K562 (cell line): Measurements from ENCODE around the gene HNRNPA2B1. TPM values are rescaled to one million over a fixed set of nuclear protein-coding genes. Genes with fewer than 3 reads are reported as not detected.

Experiments used
- ATAC-seq: fragments of 200-7000 bp; cut with Tn5 transposase; 3 replicates; pipeline ENCODE4 v1.9.1; 2020; ENCODE audit warnings: moderate library complexity
- BruUV-seq: library from RNA; stranded (reverse); fragments of 400-500 nt; replicated peaks from 2 replicates; lab custom pipeline; 2021; lab: Mats Ljungman, UMichigan
- CTCF ChIA-PET: fragments of 300-600 bp; formaldehyde crosslinking; extraction: SDS; loops from one replicate; lab custom pipeline; 2021; ENCODE audit warnings: low intra/inter-chr PET ratio; lab: Yijun Ruan, JAX
- POLR2A ChIA-PET: fragments of 300-600, 350-650 bp; sonication (Branson Sonifier 250); formaldehyde crosslinking; extraction: SDS; loops from one replicate; lab custom pipeline; 2021; ENCODE audit warnings: antibody characterized with exemption, inconsistent platforms; lab: Yijun Ruan, JAX
- DNase-seq, 4 experiments: peaks; one replicate each; pipeline versions ENCODE4 v3.0.0 to v3.0.0-alpha.2; 2011 to 2018; ENCODE audit warnings: low spot score in 3 of 4, mixed read lengths in 3 of 4; ENCODE audit errors: extremely low read depth in 1 of 4
- FAIRE-seq: peaks from 2 replicates; lab custom pipeline; 2011; peaks lifted over from hg19 to GRCh38; lab: Jason Lieb, UNC
- H2AFZ ChIP-seq: 2 replicates; pipeline ENCODE4 v1.6.0; 2011; ENCODE audit warnings: low read depth, low read length, control low read depth, inconsistent platforms
- H3K27ac ChIP-seq: fragments of 200-600 bp; 3 replicates; pipeline ENCODE4 v1.8.0; 2011; ENCODE audit warnings: low read depth, mild to moderate bottlenecking, control low read depth, inconsistent platforms, low read length, moderate library complexity, mixed read lengths; ENCODE audit errors: extremely low read depth
- H3K27me3 ChIP-seq, 2 experiments: fragments of 300-600 bp in 1 of 2; 2 replicates in 1 of 2; 3 replicates in 1 of 2; pipeline versions ENCODE4 v1.6.0 to v1.8.0; 2011; ENCODE audit warnings: inconsistent platforms in 2 of 2, low read length in 2 of 2, mild to moderate bottlenecking in 1 of 2, mixed read lengths in 1 of 2, moderate library complexity in 1 of 2; ENCODE audit not compliant: control insufficient read depth in 2 of 2, insufficient read depth in 2 of 2
- H3K36me3 ChIP-seq: fragments of 300-600 bp; 3 replicates; pipeline ENCODE4 v1.8.0; 2011; ENCODE audit warnings: mild to moderate bottlenecking, low read length, inconsistent platforms; ENCODE audit not compliant: control insufficient read depth, insufficient read depth
- H3K4me1 ChIP-seq, 2 experiments: fragments of 200-600 bp in 1 of 2; replicated peaks in 1 of 2; 2 replicates in 1 of 2; 3 replicates in 1 of 2; pipeline versions ENCODE4 v1.5.1 to v1.8.0; 2011; ENCODE audit warnings: inconsistent platforms in 2 of 2, low read length in 2 of 2, mild to moderate bottlenecking in 1 of 2, mixed read lengths in 1 of 2, moderate library complexity in 1 of 2; ENCODE audit not compliant: control insufficient read depth in 2 of 2, insufficient read depth in 2 of 2
- H3K4me2 ChIP-seq: 2 replicates; pipeline ENCODE4 v1.6.1; 2011; ENCODE audit warnings: low read length, control low read depth, inconsistent platforms, mixed read lengths; ENCODE audit not compliant: insufficient read depth
- H3K4me3 ChIP-seq: fragments of 200-600 bp; sonication (generic), shearing (Covaris generic); 2 replicates; pipeline ENCODE4 v1.5.1; 2016; ENCODE audit warnings: control low read depth, inconsistent platforms
- H3K79me2 ChIP-seq: fragments of 200-600 bp; 3 replicates; pipeline ENCODE4 v1.8.0; 2011; ENCODE audit warnings: low read length, inconsistent platforms; ENCODE audit not compliant: control insufficient read depth, insufficient read depth
- H3K9ac ChIP-seq, 2 experiments: 2 replicates each; pipeline versions ENCODE4 v1.6.0 to v1.6.1; 2011; ENCODE audit warnings: low read depth in 2 of 2, low read length in 2 of 2, control low read depth in 1 of 2, inconsistent platforms in 1 of 2, mild to moderate bottlenecking in 1 of 2, mixed read lengths in 1 of 2; ENCODE audit not compliant: insufficient read depth in 1 of 2
- H3K9me1 ChIP-seq: one replicate; pipeline ENCODE4 v1.6.0; 2011; ENCODE audit warnings: inconsistent platforms, mild to moderate bottlenecking, low read length, moderate library complexity; ENCODE audit not compliant: control insufficient read depth, insufficient read depth
- H3K9me3 ChIP-seq: replicated peaks from 2 replicates; pipeline ENCODE4 v1.5.1; 2011; ENCODE audit warnings: low read depth, low read length, inconsistent platforms; ENCODE audit not compliant: control insufficient read depth, insufficient read depth
- H4K20me1 ChIP-seq: replicated peaks from 2 replicates; pipeline ENCODE4 v1.6.1; 2011; ENCODE audit warnings: low read length, inconsistent platforms, mixed read lengths; ENCODE audit not compliant: control insufficient read depth, insufficient read depth
- GMEB1 ChIP-seq: fragments of 250-450 bp; sonication (Bioruptor Pico); IDR thresholded peaks from 2 replicates; pipeline ENCODE4 v1.4.0; 2020; ENCODE audit warnings: mild to moderate bottlenecking
- KLF13 ChIP-seq: fragments of 450-650 bp; IDR thresholded peaks from 2 replicates; pipeline ENCODE4 v1.6.1; 2016; ENCODE audit warnings: missing genetic modification characterization, low read depth, mild to moderate bottlenecking, missing compliant biosample characterization, moderate library complexity, borderline replicate concordance
- LEF1 ChIP-seq: fragments of 450-650 bp; IDR thresholded peaks from 2 replicates; pipeline ENCODE4 v1.6.1; 2016; ENCODE audit warnings: mild to moderate bottlenecking
- NCOA4 ChIP-seq: fragments of 450-650 bp; IDR thresholded peaks from 2 replicates; pipeline ENCODE4 v1.6.1; 2018; ENCODE audit warnings: mild to moderate bottlenecking; ENCODE audit not compliant: partially characterized antibody
- RBM14 ChIP-seq: fragments of 200-400 bp; formaldehyde crosslinking; IDR thresholded peaks from 2 replicates; pipeline ENCODE4 v1.6.1; 2018; ENCODE audit warnings: low read depth, mild to moderate bottlenecking, low read length, moderate library complexity, borderline replicate concordance; ENCODE audit not compliant: insufficient read depth
- ZNF12 ChIP-seq: sonication (generic); formaldehyde crosslinking; IDR thresholded peaks from 2 replicates; pipeline ENCODE4 v1.4.0; 2020; ENCODE audit warnings: mild to moderate bottlenecking, missing genetic modification reagents
- ZNF3 ChIP-seq: fragments of 250-450 bp; sonication (Bioruptor Pico); IDR thresholded peaks from 2 replicates; pipeline ENCODE4 v1.5.0; 2021; ENCODE audit warnings: mild to moderate bottlenecking, moderate library complexity
- ZNF583 ChIP-seq: fragments of 250-450 bp; sonication (Bioruptor Pico); IDR thresholded peaks from 2 replicates; pipeline ENCODE4 v1.4.0; 2020
- ZNF778 ChIP-seq: fragments of 450-650 bp; formaldehyde crosslinking; IDR thresholded peaks from 2 replicates; pipeline ENCODE4 v1.4.0; 2020; ENCODE audit warnings: mild to moderate bottlenecking, moderate library complexity
- WGBS: fragments of 100-300 bp; shearing (Covaris generic); methylation state at CpG from one replicate; pipeline ENCODE4 v1.1.6; 2016; ENCODE audit warnings: low coverage, mixed read lengths; ENCODE audit not compliant: insufficient coverage; ENCODE audit errors: missing lambda C conversion rate; 5-methylcytosine and 5-hydroxymethylcytosine counted together
- in situ Hi-C: fragments of 300-500 bp; cut with MboI; formaldehyde crosslinking; loops from 4 replicates; pipeline ENCODE4 v1.15.0; 2018; ENCODE audit warnings: inconsistent platforms, mixed read lengths
- intact Hi-C: fragments of 100-400 bp; cut with micrococcal nuclease; formaldehyde crosslinking; loops from 2 replicates; pipeline ENCODE4 v1.14.2; 2022
- polyA plus RNA-seq, 8 experiments: library from polyadenylated mRNA; depleted of rRNA in 4 of 8; stranded (reverse) in 5 of 8; unstranded in 3 of 8; fragments of >200 nt; fragmentation: Nextera tagmentation in 2 of 8; fragmentation: Illumina TruSeq in 1 of 8; extraction: Ambion mirVana in 2 of 8; extraction: Trizol in 1 of 8; gene quantifications; 2 replicates each; pipeline versions ENCODE4 v1.2.1 to v1.2.3, GENCODE V29; 2011 to 2014; ENCODE audit warnings: inconsistent platforms in 1 of 8, missing spikeins in 1 of 8
- total RNA-seq, 7 experiments: library from RNA; depleted of rRNA in 6 of 7; stranded (reverse); fragments of >200 nt in 6 of 7; fragmentation: Illumina TruSeq in 2 of 7; extraction: Trizol in 2 of 7; gene quantifications; 2 replicates each; pipeline versions ENCODE4 v1.2.1 to v1.2.3, GENCODE V29; 2011 to 2021; ENCODE audit warnings: low replicate concordance in 1 of 7

Gene HNRNPA2B1
- total and polyA plus RNA-seq, 9 of the 15 experiments (the other 6 are each of a cell fraction or from before 2014, with no cell fraction given): 630 to 1,989 (median 865) TPM

DNA sequence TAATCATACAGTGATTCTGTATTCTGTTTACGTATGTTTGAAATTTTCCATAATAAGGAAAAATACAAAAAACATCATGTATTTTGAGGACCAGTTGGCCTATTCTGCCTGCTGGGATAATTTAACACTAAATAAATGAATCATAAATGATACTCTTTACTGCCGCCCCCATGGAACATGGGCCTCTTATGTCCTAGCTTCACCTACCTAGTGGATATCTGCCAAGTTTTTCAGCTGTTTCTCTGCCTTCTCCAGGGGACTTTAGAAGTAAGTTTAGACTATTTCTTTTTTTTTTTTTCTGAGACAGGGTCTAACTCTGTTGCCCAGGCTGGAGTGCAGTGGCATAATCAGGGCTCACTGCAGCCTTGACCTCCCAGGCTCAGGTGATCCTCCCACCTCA, 38.1 kb downstream of the HNRNPA2B1 start:
- H3K9me1 ChIP-seq: no peaks in the 10 kb centered on the region
- H3K4me2 ChIP-seq: no peak overlapping the region
- H3K36me3 ChIP-seq: no peaks in the 10 kb centered on the region
- CTCF ChIA-PET: no interaction called here
- H3K9ac ChIP-seq: no peak overlapping the region
- WGBS: 86% methylated on average over 2 of the region's 2 CpGs
- H3K4me1 ChIP-seq: peaks cover 14 to 21% of the 10 kb centered on the region in 2 experiments; a peak in 4 of 5 replicates
- ATAC-seq: no peak
- no peak overlapping the region for H2AFZ ChIP-seq
- H3K27me3 ChIP-seq: no peaks in the 10 kb centered on the region
- H4K20me1 ChIP-seq: peaks cover 14% of the 10 kb centered on the region; the same call in 1 of the 2 replicates
- no TSS peak for BruUV-seq
- DNase-seq: no peak
- in situ Hi-C loops: no loop called here
- no peak for FAIRE-seq
- POLR2A ChIA-PET: interaction anchor here (3.2 kb wide), 1 partner anchor 19 kb away, joined by 23 read pairs; no protein-coding TSS in a partner anchor
- H3K4me3 ChIP-seq: no peak overlapping the region
- intact Hi-C loops: no loop called here
- no peak overlapping the region for H3K27ac ChIP-seq
- no peak for TF ChIP-seq ZNF3 (CRISPR knock-in tag)
- no peak for TF ChIP-seq ZNF12 (CRISPR knock-in tag)
- no peak for TF ChIP-seq KLF13 (tag)
- no peak for TF ChIP-seq GMEB1
- TF ChIP-seq LEF1: no peak
- no peak for TF ChIP-seq ZNF778 (CRISPR knock-in tag)
- TF ChIP-seq NCOA4: no peak
- TF ChIP-seq RBM14: no peak
- TF ChIP-seq ZNF583 (CRISPR knock-in tag): no peak
- H3K79me2 ChIP-seq: peaks cover 40% of the 10 kb centered on the region
- H3K9me3 ChIP-seq: no peaks in the 10 kb centered on the region
